ENCODE measurements around the gene MPPED2. TPM values are rescaled to one million over a fixed set of nuclear protein-coding genes. Genes with fewer than 3 reads are reported as not detected.

Gene MPPED2
- total RNA-seq, 4 donors from 2014 or later, result 0.37 to 1.8 (median 1.3) TPM

- H3K4me3 ChIP-seq (ENCODE audit: low read depth, poor library complexity, severe bottlenecking), result no peak overlapping the region
- WGBS, 2 donors, result 61 to 62% methylated on average over 2 of the region's 2 CpGs
- DNase-seq (ENCODE audit: low spot score in 2 of 2), result no peak
- intact Hi-C loops (cut with DNase I; ENCODE audit: low total_unique reads), result no loop called here
- TF ChIP-seq CTCF (IDR thresholded peaks at IDR 0.05) (no peak), POLR2A (IDR thresholded peaks at IDR 0.05) (no peak)
Measured at GRCh38 chr11:30412509-30412908, 173.6 kb downstream of the MPPED2 start.

- intact Hi-C loops (cut with DNase I; ENCODE audit: low total_unique reads), result no loop called here
- WGBS, 2 donors, result 73 to 83% methylated on average over 7 of the region's 7 CpGs
- TF ChIP-seq POLR2A (IDR thresholded peaks at IDR 0.05) (no peak), CTCF (IDR thresholded peaks at IDR 0.05) (no peak)
- no peak for DNase-seq (ENCODE audit: low spot score in 2 of 2)
- H3K4me3 ChIP-seq (ENCODE audit: low read depth, poor library complexity, severe bottlenecking), result no peak overlapping the region
Measured at GRCh38 chr11:30411383-30411782, 174.8 kb downstream of the MPPED2 start.

GRCh38 chr11:30406978-30407762 lies 179.0 kb downstream of the MPPED2 start:
- intact Hi-C loops (cut with DNase I; ENCODE audit: low total_unique reads), result no loop called here
- 73 to 74% methylated on average over 13 of the region's 13 CpGs for WGBS, 2 donors
- TF ChIP-seq CTCF (IDR thresholded peaks at IDR 0.05) (no peak), POLR2A (IDR thresholded peaks at IDR 0.05) (no peak)
- no peak overlapping the region for H3K4me3 ChIP-seq (ENCODE audit: low read depth, poor library complexity, severe bottlenecking)
- DNase-seq (ENCODE audit: low spot score in 2 of 2), result no peak

GRCh38 chr11:30405385-30405784 lies 180.8 kb downstream of the MPPED2 start:
- H3K4me3 ChIP-seq (ENCODE audit: low read depth, poor library complexity, severe bottlenecking), result no peak overlapping the region
- intact Hi-C loops (cut with DNase I; ENCODE audit: low total_unique reads), result no loop called here
- no peak for DNase-seq (ENCODE audit: low spot score in 2 of 2)
- TF ChIP-seq POLR2A (IDR thresholded peaks at IDR 0.05) (no peak), CTCF (IDR thresholded peaks at IDR 0.05) (no peak)
- WGBS, 2 donors, result 72 to 79% methylated on average over 3 of the region's 3 CpGs

GRCh38 chr11:30404136-30404535 lies 182.0 kb downstream of the MPPED2 start:
- DNase-seq (ENCODE audit: low spot score in 2 of 2), result no peak
- no peak overlapping the region for H3K4me3 ChIP-seq (ENCODE audit: low read depth, poor library complexity, severe bottlenecking)
- WGBS, 2 donors, result 90 to 91% methylated on average over 3 of the region's 3 CpGs
- TF ChIP-seq POLR2A (IDR thresholded peaks at IDR 0.05) (no peak), CTCF (IDR thresholded peaks at IDR 0.05) (no peak)
- intact Hi-C loops (cut with DNase I; ENCODE audit: low total_unique reads), result no loop called here

GRCh38 chr11:30395751-30396150 lies 190.4 kb downstream of the MPPED2 start:
- no peak for DNase-seq (ENCODE audit: low spot score in 2 of 2)
- H3K4me3 ChIP-seq (ENCODE audit: low read depth, poor library complexity, severe bottlenecking), result no peak overlapping the region
- intact Hi-C loops (cut with DNase I; ENCODE audit: low total_unique reads), result no loop called here
- 62 to 66% methylated on average over 8 of the region's 8 CpGs for WGBS, 2 donors
- no peak for TF ChIP-seq POLR2A (IDR thresholded peaks at IDR 0.05)
- TF ChIP-seq CTCF (IDR thresholded peaks at IDR 0.05), result no peak

Measured in lower leg skin (tissue), 4 donors.